ENCODE measurements around the gene TMED1. TPM values are rescaled to one million over a fixed set of nuclear protein-coding genes. Genes with fewer than 3 reads are reported as not detected.
"Not testable (repeated sequence)": the region's sequence is repeated elsewhere in the genome, so short reads cannot be mapped to it uniquely, and the experiment has no call there.

TMED1 gene
- total RNA-seq, 1 experiment from 2014 or later: 26.3 TPM

- peaks cover 0 to 4% of the 10 kb centered on the region in 2 experiments; a peak in 1 of 4 replicates for H3K36me3 ChIP-seq (ENCODE audit: control insufficient read depth in 1 of 2, insufficient read depth in 2 of 2, low read length in 2 of 2)
- POLR2A ChIA-PET: no interaction called here
- H3K9me3 ChIP-seq (ENCODE audit: control insufficient read depth in 1 of 2, insufficient read depth in 1 of 2, low read depth in 1 of 2, low read length in 2 of 2): no peaks in the 10 kb centered on the region; a peak in 1 of 4 replicates
- H3K27ac ChIP-seq (ENCODE audit: low read depth, low read length): no peak overlapping the region
- RAD21 ChIA-PET (ENCODE audit: low non-redundant PET in 1 of 2, low total read pairs in 2 of 2, uncharacterized antibody in 2 of 2, unreplicated experiment in 2 of 2): no interaction called here
- no peak for TF ChIP-seq ZNF274 (IDR thresholded peaks at IDR 0.05; ENCODE audit: low read depth, low read length)
- no peak for TF ChIP-seq ZBTB33 (IDR thresholded peaks at IDR 0.05; ENCODE audit: extremely low read depth, insufficient replicate concordance, low read length)
- TF ChIP-seq EZH2 (IDR thresholded peaks at IDR 0.05): no peak
- no peak for TF ChIP-seq CBX3 (IDR thresholded peaks at IDR 0.05; ENCODE audit: low read depth)
- TF ChIP-seq ATF3 (IDR thresholded peaks at IDR 0.05): no peak
- TF ChIP-seq POLR2A (IDR thresholded peaks at IDR 0.05; ENCODE audit: borderline replicate concordance, extremely low read depth, insufficient read depth, insufficient read length): no peak
- no peak for TF ChIP-seq ZFX (IDR thresholded peaks at IDR 0.05)
- TF ChIP-seq FOSL1 (IDR thresholded peaks at IDR 0.05; ENCODE audit: low read depth): no peak
- DNase-seq (ENCODE audit: low read depth, low spot score) (no peak), ATAC-seq (no peak)
- H3K4me1 ChIP-seq (ENCODE audit: control insufficient read depth in 1 of 2, insufficient read depth in 2 of 2, low read length in 2 of 2): peaks cover 10 to 22% of the 10 kb centered on the region in 2 experiments; a peak in 3 of 4 replicates
- no peaks in the 10 kb centered on the region for H4K20me1 ChIP-seq (ENCODE audit: insufficient read depth)
- no peaks in the 10 kb centered on the region for H3K9me2 ChIP-seq (ENCODE audit: insufficient read depth)
- no peaks in the 10 kb centered on the region for H3K27me3 ChIP-seq (ENCODE audit: insufficient read depth, low read length)
- H3K4me2 ChIP-seq (ENCODE audit: low read length): no peak overlapping the region
- H2AFZ ChIP-seq (ENCODE audit: low read depth, low read length, poor library complexity, severe bottlenecking): no peak overlapping the region
- CTCF ChIA-PET: interaction anchor here (1.0 kb wide), 1 partner anchor 20 kb away, joined by 3 read pairs; no protein-coding TSS in a partner anchor
- intact Hi-C loops (cut with micrococcal nuclease): no loop called here
- H3K4me3 ChIP-seq (replicated peaks in 1 of 2; ENCODE audit: low read depth in 1 of 2, low read length in 2 of 2): no peak overlapping the region
- H3K79me2 ChIP-seq (ENCODE audit: insufficient read depth, low read length): no peaks in the 10 kb centered on the region
- H3K9ac ChIP-seq (ENCODE audit: low read length): no peak overlapping the region
- BruUV-seq (replicated peaks): no TSS peak
These were observed 2.4 kb upstream of the TMED1 start for GRCh38 chr19:10838377-10838776.

GRCh38 chr19:10837649-10838048 lies 1.6 kb upstream of the TMED1 start:
- H3K9ac ChIP-seq (ENCODE audit: low read length); H3K79me2 ChIP-seq (ENCODE audit: insufficient read depth, low read length); H3K27ac ChIP-seq (ENCODE audit: low read depth, low read length); H3K4me2 ChIP-seq (ENCODE audit: low read length); H3K4me3 ChIP-seq (replicated peaks in 1 of 2; ENCODE audit: low read depth in 1 of 2, low read length in 2 of 2); H3K9me3 ChIP-seq (ENCODE audit: control insufficient read depth in 1 of 2, insufficient read depth in 1 of 2, low read depth in 1 of 2, low read length in 2 of 2); H3K27me3 ChIP-seq (ENCODE audit: insufficient read depth, low read length); H4K20me1 ChIP-seq (ENCODE audit: insufficient read depth); intact Hi-C loops (cut with micrococcal nuclease); RAD21 ChIA-PET (ENCODE audit: low non-redundant PET in 1 of 2, low total read pairs in 2 of 2, uncharacterized antibody in 2 of 2, unreplicated experiment in 2 of 2); BruUV-seq (replicated peaks); ATAC-seq; DNase-seq (ENCODE audit: low read depth, low spot score); H3K9me2 ChIP-seq (ENCODE audit: insufficient read depth); POLR2A ChIA-PET; H3K36me3 ChIP-seq (ENCODE audit: control insufficient read depth in 1 of 2, insufficient read depth in 2 of 2, low read length in 2 of 2); H2AFZ ChIP-seq (ENCODE audit: low read depth, low read length, poor library complexity, severe bottlenecking): not testable (repeated sequence)
- H3K4me1 ChIP-seq (ENCODE audit: control insufficient read depth in 1 of 2, insufficient read depth in 2 of 2, low read length in 2 of 2): peaks cover 10 to 22% of the 10 kb centered on the region in 2 experiments; a peak in 3 of 4 replicates
- CTCF ChIA-PET: interaction anchor here (1.3 to 2.7 kb wide), 2 partner anchors 27 to 121 kb away, joined by 8 to 52 read pairs; no protein-coding TSS in a partner anchor
